ENCODE results near the gene CROCC.

Gene CROCC

DNA sequence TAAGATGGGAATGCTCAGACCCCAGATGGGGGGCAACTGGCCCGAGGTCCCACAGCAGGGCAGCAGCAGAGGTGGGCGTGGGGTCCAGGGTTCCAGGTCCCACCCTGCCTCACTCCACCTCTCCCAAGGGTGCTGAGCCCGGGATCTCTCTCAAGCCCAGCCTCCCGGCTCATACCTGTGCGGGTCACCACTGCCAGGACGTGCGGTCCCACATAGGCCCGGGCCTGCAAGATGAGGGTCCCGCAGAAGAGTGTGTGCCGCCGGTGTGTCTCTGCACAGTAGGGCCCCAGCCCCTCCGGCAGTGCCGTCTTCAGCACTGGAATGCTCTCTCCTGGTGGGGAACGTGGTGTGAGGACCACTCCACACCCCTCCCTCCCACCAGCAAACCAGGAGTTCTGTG is 75.1 kb downstream of the CROCC start:
- H3K36me3 Mint-ChIP-seq: peaks cover 24% of the 10 kb centered on the region
- no peaks in the 10 kb centered on the region for H3K4me1 Mint-ChIP-seq
- no peak for ATAC-seq (ENCODE audit: low read depth)
- no peak overlapping the region for H3K27ac Mint-ChIP-seq
- no peak overlapping the region for H3K4me3 Mint-ChIP-seq
- no peaks in the 10 kb centered on the region for H3K9me3 Mint-ChIP-seq
- DNase-seq (ENCODE audit: low spot score in 2 of 2): no peak
- H3K27me3 Mint-ChIP-seq: no peaks in the 10 kb centered on the region

DNA sequence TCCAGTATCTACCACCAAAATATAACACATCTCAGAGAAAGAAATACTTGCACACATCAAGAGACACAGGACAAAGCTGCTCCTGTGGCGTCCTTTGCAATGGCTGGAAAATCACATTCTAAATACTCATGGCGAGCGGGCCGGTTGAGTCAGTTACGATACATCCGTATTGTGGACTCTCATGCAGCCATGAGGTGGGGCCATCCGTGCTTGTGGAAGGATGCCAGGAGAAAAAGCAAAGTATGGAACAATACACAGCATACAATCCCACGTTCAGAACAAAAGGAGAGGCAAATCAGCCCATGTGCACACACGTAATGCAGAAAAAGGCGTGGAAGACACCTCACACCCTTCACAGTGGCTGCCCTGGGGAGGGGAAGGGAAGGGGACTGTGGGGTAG is 76.9 kb downstream of the CROCC start:
- Mint-ChIP-seq H3K36me3 (peaks cover 29% of the 10 kb centered on the region), H3K27me3 (no peaks in the 10 kb centered on the region), H3K4me1 (no peaks in the 10 kb centered on the region), H3K4me3 (no peak overlapping the region), H3K27ac (no peak overlapping the region), H3K9me3 (no peaks in the 10 kb centered on the region)
- no peak for ATAC-seq (ENCODE audit: low read depth)
- DNase-seq (ENCODE audit: low spot score in 2 of 2): no peak

DNA sequence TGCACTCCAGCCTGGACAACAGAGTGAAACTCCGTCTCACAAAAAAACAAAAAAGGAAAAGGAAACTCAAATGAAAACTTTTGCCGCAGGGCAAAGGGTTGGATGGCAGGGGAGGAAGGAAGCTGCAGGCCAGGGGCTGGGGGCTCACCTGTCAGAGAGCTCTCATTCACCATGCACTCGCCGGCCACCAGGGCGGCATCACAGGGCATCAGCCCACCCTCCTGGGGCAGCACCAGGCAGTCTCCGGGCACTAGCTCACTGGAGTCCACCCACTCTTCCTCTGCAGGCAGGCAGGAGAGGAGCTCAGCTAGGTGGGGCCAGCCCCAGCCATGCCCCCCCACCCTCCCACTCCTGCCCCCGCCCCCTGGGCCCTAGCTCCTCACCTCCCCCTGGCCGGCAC is 78.1 kb downstream of the CROCC start:
- Mint-ChIP-seq H3K27me3 (no peaks in the 10 kb centered on the region), H3K36me3 (peaks cover 35% of the 10 kb centered on the region), H3K4me3 (no peak overlapping the region), H3K4me1 (peaks cover 2% of the 10 kb centered on the region), H3K9me3 (no peaks in the 10 kb centered on the region), H3K27ac (no peak overlapping the region)
- no peak for DNase-seq (ENCODE audit: low spot score in 2 of 2)
- ATAC-seq (ENCODE audit: low read depth): no peak

DNA sequence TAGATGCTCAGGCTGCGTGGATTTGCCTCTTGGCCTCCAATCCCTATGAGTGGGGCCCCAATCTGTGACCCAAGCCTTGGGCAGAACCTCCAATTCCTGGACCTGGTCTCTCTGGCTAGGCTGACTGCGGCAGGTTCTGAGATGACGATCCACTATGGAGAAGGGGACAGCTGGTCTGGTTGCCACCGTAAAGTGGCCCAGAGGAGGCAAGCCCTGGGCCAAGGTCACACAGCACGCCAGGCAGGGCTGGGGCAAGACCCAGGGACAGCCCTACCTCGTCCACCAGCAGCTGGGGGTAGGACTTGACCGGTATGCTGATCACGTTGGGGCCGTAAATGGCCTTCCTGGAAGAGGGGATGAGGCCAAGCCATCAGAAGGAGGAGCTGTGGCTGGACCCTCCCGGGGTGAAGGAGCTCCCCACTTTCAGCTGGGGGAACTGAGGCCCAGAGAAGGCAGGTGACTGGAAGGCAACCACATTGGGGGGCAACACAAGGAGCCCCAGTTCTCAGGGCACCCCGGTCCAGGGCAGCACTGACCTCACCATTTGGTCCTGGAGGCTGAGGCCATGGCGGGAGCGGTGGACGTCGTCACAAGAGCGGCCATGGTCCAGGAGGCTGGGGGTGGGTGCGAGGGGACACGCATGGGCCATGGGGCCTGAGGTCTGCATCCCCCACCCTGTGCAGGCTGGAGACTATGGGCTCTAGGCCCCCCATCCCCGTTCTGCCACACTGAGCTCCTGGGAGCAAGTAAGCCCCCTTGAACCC is 80.2 kb downstream of the CROCC start:
- DNase-seq (ENCODE audit: low spot score in 2 of 2) (no peak), ATAC-seq (ENCODE audit: low read depth) (no peak)
- Mint-ChIP-seq H3K27me3 (no peaks in the 10 kb centered on the region), H3K36me3 (peaks cover 25% of the 10 kb centered on the region), H3K4me3 (no peak overlapping the region), H3K4me1 (peaks cover 2% of the 10 kb centered on the region), H3K27ac (no peak overlapping the region), H3K9me3 (no peaks in the 10 kb centered on the region)

DNA sequence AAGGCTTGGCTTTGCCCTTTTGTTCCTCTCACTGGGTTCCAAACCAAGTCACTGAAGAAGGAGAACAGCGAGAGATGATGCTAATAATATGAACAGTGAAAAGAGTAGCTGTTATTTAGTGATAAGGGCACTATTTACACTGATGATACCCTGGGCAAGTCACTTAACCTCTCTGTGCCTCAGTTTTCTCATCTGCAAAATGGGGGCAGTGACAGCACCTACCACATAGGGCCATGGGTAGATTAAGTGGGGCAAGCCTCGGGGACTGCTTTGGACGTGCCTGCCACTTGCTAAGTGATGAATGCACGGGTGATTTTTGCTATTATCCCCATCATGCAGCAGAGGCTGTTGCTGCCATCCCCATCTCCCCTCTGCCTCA is 80.8 kb downstream of the CROCC start:
- ATAC-seq (ENCODE audit: low read depth): no peak
- H3K9me3 Mint-ChIP-seq: no peaks in the 10 kb centered on the region
- peaks cover 2% of the 10 kb centered on the region for H3K4me1 Mint-ChIP-seq
- no peak overlapping the region for H3K27ac Mint-ChIP-seq
- no peak for DNase-seq (ENCODE audit: low spot score in 2 of 2)
- H3K4me3 Mint-ChIP-seq: no peak overlapping the region
- no peaks in the 10 kb centered on the region for H3K27me3 Mint-ChIP-seq
- H3K36me3 Mint-ChIP-seq: peaks cover 25% of the 10 kb centered on the region

DNA sequence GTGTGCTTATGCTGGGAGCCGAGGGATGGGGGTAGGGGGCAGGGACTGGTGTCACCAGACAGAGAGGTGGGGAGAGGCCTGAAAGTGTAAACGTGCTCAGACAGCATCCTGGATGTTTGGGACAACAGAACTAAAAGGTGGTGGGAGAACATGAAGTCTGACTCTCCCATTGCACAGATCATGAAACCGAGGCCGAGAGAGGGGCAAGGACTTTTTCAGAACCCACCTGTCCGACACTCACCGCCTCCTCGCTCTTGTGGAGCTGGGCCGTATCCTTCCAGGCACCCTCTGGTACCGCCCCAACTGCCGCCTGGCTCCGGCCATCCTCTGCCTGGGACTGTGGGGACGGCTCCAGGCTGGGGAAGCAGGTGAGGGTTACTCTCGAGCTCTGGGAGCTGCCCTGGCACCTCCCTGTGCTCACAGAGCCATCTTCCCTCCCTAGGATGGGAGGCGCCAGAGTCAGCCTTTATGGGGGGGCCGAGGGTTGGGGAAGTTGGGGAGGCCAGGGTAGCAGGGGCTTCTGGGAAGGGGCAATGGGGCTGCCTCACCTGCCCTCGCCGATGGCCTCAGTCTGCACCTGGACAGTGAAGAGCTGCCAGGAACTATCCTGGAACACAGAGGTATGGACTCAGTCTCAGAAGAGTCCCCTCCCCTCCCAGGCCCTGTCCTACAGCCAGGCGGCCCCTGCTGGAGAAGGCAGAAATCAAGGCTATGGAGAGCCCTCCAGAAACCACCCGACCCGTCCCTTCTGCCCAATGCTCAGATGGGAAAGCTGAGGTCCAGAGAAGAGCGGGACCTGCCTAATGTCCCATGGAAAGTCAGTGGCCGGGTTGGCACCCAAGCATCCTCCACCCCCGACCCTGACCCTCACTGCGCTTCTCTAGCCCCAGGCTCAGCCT is 83.0 kb downstream of the CROCC start:
- Mint-ChIP-seq H3K27ac (no peak overlapping the region), H3K36me3 (peaks cover 17% of the 10 kb centered on the region), H3K9me3 (no peaks in the 10 kb centered on the region), H3K27me3 (no peaks in the 10 kb centered on the region), H3K4me3 (no peak overlapping the region), H3K4me1 (peaks cover 2% of the 10 kb centered on the region)
- DNase-seq (ENCODE audit: low spot score in 2 of 2) (no peak), ATAC-seq (ENCODE audit: low read depth) (no peak)

DNA sequence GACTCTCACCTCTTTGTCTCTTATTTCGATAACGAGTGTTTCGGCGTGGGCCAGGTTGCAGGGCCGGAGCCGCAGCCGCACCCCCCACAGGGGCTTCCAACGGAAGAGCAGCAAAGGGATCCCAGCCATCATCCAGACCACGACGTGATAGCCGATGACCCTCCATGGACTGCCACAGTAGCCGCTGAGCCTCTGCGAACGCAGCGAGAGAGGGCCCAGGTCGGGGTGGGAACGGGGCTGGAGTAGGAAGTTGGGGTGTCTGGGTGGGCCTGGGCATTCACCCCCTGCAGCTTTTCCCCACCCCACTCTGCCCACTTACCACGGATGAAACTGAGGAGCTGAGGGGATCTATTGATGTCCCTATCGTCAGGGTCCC is 83.6 kb downstream of the CROCC start:
- ATAC-seq (ENCODE audit: low read depth) (no peak), DNase-seq (ENCODE audit: low spot score in 2 of 2) (no peak)
- peaks cover 6% of the 10 kb centered on the region for H3K4me1 Mint-ChIP-seq
- H3K9me3 Mint-ChIP-seq: no peaks in the 10 kb centered on the region
- H3K36me3 Mint-ChIP-seq: peaks cover 16% of the 10 kb centered on the region
- no peaks in the 10 kb centered on the region for H3K27me3 Mint-ChIP-seq
- H3K4me3 Mint-ChIP-seq: no peak overlapping the region
- H3K27ac Mint-ChIP-seq: no peak overlapping the region

DNA sequence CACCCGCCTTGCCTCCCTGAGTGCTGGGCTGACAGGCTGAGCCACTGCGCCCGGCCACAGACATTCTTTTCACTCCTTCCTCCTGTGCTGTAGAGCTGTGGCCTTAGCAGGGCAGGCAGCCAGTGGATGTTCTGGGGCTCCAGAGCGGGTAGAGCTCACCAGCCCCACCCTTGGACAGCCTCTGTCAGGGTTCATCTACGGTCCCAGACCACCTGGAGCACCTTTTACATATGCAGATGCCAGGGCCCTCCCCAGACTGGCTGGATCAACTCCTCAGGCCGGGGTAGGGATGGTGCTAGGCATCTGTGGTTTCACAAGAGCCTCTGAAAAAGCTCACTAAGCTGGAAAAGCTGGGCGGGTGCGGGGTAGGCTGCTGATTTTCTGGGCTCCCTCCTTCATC is 85.4 kb downstream of the CROCC start:
- no peaks in the 10 kb centered on the region for H3K9me3 Mint-ChIP-seq
- H3K4me3 Mint-ChIP-seq: no peak overlapping the region
- peaks cover 10% of the 10 kb centered on the region for H3K4me1 Mint-ChIP-seq

DNA sequence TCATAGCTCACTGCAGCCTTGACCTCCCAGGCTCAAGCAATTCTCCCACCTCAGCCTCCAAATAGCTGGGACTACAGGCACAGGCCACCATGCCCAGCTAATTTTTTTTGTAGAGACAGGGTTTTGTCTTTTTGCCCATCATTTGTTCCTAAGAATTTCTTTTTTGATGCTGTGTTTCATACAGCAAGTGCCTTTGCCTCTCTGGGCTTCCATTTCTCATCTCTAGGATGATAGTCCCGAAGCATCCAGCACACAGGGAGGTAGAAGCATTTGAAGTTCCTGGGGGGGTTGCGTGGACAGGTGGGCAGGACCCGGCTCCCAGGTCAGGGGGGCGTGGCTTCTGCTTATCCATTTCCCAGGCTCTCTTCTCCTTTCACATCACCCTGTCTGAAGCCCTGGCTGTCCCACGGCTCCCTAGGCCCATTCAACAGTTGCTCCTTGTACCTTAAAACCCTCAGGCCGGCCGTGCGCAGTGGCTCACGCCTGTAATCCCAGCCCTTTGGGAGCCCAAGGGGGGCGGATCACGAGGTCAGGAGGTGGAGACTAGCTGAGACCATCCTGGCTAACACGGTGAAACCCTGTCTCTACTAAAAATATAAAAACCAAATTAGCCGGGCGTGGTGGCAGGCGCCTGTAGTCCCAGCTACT is 86.6 kb downstream of the CROCC start:
- Mint-ChIP-seq H3K4me1 (peaks cover 14% of the 10 kb centered on the region), H3K36me3 (peaks cover 9% of the 10 kb centered on the region), H3K27me3 (no peaks in the 10 kb centered on the region), H3K27ac (no peak overlapping the region), H3K9me3 (no peaks in the 10 kb centered on the region), H3K4me3 (no peak overlapping the region)
- DNase-seq (ENCODE audit: low spot score in 2 of 2) (no peak), ATAC-seq (ENCODE audit: low read depth) (no peak)

More for the DNA sequence above, 85.4 kb downstream of the CROCC start:
- Mint-ChIP-seq H3K36me3 (peaks cover 11% of the 10 kb centered on the region), H3K27ac (no peak overlapping the region), H3K27me3 (no peaks in the 10 kb centered on the region)
- ATAC-seq (ENCODE audit: low read depth): no peak
- DNase-seq (ENCODE audit: low spot score in 2 of 2): no peak

DNA sequence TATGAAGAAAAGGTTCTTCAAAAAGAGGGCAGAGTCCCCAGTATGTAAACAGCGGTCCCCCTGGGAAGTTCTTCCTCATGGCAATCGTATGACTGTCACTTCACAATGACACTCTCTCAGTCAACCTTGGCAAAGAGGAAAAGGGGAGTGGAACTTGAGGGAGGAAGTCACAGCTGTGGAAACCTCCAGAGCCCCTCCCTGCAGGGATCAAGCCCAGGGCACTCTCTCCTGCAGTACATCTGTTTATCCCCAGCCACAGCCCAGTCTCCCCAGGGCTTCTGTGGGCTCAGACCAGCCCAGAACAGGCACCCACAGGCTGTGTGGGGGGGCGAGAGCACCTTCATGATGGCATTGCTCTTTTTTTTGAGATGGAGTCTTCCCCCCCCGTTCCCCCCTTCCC is 88.0 kb downstream of the CROCC start:
- peaks cover 12% of the 10 kb centered on the region for H3K4me1 Mint-ChIP-seq
- no peaks in the 10 kb centered on the region for H3K36me3 Mint-ChIP-seq
- no peak overlapping the region for H3K27ac Mint-ChIP-seq
- DNase-seq (ENCODE audit: low spot score in 2 of 2) (no peak), ATAC-seq (ENCODE audit: low read depth) (no peak)
- no peak overlapping the region for H3K4me3 Mint-ChIP-seq
- no peaks in the 10 kb centered on the region for H3K27me3 Mint-ChIP-seq
- no peaks in the 10 kb centered on the region for H3K9me3 Mint-ChIP-seq

DNA sequence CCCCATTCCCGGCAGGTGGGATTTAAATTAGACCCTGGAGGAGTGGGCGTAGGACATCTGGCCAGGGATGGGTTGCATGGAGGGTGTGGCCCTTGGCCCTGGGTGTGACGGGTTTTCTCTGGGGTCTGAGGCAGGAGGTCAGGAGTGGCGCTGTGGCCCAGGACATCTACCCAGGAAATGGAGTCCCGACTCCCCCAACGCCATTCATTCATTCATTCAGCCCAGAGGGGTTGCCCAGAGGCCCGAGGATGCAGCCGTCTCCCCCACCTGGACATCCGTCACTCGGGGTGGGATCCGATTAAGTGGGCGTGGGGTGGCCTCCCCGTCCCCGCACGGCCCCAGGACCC is 89.3 kb downstream of the CROCC start:
- Mint-ChIP-seq H3K9me3 (no peaks in the 10 kb centered on the region), H3K4me1 (peaks cover 12% of the 10 kb centered on the region), H3K27ac (no peak overlapping the region), H3K4me3 (peak overlapping the region; percentile 83), H3K36me3 (no peaks in the 10 kb centered on the region), H3K27me3 (no peaks in the 10 kb centered on the region)
- no peak for ATAC-seq (ENCODE audit: low read depth)
- peak in 1 of 2 donors; percentile 29 for DNase-seq (ENCODE audit: low spot score in 2 of 2)

DNA sequence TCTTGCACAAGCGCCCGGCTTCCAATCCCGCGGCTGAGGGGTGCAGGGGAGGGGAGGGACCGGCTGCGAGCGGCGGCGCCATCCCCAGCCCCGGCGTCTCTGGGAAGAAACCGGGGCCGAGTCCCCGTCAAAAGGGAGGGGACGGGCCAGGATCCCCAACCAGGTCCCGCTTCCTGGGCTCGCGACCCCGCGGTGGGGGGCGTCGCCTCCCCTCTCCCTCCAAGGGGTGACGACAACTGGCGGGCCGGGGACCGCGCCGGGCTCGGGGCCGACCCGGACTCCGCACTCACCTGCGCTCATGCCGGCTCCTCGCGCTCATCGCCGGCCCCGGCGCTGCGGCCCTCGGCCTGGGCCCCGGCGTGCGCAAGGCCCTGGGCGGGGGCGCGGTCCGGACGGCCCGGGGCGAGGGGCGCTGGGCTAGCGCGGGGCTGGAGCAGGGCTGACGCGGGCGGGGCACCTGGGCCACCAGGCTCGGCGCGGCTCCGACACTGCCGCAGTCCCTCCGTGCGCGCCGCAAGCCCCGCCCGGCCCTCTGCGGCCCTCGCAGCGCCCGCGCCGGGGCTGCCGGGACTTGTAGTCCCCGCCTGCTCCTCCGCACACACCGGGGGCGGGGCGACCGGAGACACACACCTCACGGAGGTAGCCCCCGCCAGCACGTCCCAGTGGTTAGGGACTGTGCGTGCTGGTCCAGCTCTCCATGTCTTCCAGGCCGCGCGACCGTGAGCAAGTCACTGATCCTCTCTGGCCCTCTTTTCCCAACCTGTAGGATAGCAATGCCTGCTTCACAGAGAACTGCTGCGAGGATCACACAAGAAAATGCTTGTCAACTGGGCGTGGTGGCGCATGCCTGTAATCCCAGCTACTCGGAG is 89.9 kb downstream of the CROCC start, which contains the start of gene ATP13A2:
TSS of gene ATP13A2 (minus strand) at position 490 of the 869 bp plus-strand sequence. CDS start at position 300, 190 bp downstream.
- H3K4me1 Mint-ChIP-seq: peaks cover 12% of the 10 kb centered on the region
- no peaks in the 10 kb centered on the region for H3K36me3 Mint-ChIP-seq
- ATAC-seq (ENCODE audit: low read depth) (peak; percentile 99), DNase-seq (ENCODE audit: low spot score in 2 of 2) (peak; percentile 76 to 84)
- H3K9me3 Mint-ChIP-seq: no peaks in the 10 kb centered on the region
- peak within 1 kb of the TSS; percentile 86 for H3K4me3 Mint-ChIP-seq
- H3K27ac Mint-ChIP-seq: no peak within 1 kb of the TSS
- no peaks in the 10 kb centered on the region for H3K27me3 Mint-ChIP-seq

DNA sequence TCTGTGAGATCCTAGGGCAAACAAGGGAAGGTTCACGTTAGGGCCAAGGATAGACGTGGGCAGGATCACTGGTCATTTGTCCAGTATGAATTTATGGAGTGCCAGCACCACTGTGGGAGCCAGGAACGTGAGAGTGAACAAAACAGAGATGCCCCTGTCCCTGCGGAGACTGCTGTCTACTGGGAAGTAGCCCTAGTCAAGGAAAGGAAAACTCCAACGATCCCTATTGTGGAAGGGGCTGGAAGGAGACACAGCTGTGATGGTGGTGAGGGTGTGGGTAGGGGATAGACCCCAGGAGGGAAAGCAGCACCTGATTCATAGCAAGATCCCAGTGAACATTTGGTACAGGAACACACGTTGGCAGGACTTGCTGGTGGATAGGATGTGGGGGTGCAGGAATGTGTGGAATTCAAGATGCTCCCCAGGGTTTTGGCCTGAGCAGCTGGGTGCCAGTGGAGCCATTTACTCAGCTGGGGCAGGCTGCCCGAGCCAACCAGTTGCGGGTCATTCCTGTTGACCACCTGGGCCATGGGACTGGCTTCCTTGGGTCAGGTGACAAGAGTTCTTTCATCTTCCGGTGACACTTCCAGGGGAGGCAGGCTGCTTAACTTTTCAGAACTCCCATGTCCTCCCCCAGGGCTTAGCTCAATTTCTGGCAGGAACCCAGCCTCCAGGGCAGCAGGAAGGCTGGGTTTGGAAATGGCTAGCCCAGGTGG is 91.2 kb downstream of the CROCC start:
- Mint-ChIP-seq H3K4me3 (no peak overlapping the region), H3K36me3 (no peaks in the 10 kb centered on the region), H3K4me1 (peaks cover 12% of the 10 kb centered on the region), H3K9me3 (no peaks in the 10 kb centered on the region), H3K27ac (no peak overlapping the region), H3K27me3 (no peaks in the 10 kb centered on the region)
- ATAC-seq (ENCODE audit: low read depth): no peak
- DNase-seq (ENCODE audit: low spot score in 2 of 2): no peak

Measured in memory B cell (primary cell).